ENCODE results near the gene DPP8.
"Not testable (repeated sequence)": the region's sequence is repeated elsewhere in the genome, so short reads cannot be mapped to it uniquely, and the experiment has no call there.

DPP8 gene

DNA sequence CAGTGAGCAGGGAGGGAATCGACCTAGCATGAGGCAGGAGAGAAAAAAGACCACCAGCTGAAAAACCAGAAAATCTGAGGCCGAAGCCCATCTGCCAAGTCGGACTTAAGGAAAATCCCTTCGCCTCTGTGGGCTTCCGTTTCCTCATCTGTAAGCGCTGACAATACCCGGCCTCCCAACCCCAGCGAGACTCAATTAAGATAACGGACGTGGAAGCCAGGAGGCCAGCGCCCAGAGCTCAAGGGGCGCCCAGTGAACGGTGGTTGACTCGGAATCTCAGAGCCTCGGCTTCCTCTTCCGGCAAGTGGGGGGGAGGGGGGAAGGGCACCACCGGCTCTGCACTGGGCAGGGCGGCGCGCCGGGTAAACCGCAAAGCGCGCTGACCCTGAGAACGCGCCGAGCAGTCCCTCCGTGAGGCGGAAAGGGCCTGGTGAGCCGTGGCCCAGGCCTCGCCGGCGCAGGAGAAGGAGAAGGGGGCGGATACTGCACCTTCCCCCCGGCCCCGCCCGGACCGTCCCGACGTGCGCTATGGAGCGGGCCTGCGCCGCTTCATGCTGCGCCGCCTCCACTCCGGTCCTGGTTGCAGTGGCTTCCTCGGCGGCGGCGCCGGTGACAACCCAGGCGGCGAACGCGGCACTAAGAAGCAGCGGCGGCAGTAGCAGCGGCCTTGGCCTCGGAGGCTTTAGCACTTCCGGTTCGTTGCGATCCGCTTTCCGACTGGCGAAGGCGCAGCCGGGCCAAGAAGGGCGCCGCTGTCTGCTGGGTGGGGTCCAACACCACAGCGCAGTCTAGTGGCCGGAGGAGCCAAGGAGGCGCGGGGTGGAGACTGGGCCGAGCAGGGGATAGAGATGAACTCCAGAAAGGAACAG, at the start of gene DPP8:
Gene DPP8, minus strand, starts transcription at position 693 of the 869 bp plus-strand sequence. CDS start 5,136 bp downstream, outside the sequence.
- DNase-seq, result peak; percentile 42

DNA sequence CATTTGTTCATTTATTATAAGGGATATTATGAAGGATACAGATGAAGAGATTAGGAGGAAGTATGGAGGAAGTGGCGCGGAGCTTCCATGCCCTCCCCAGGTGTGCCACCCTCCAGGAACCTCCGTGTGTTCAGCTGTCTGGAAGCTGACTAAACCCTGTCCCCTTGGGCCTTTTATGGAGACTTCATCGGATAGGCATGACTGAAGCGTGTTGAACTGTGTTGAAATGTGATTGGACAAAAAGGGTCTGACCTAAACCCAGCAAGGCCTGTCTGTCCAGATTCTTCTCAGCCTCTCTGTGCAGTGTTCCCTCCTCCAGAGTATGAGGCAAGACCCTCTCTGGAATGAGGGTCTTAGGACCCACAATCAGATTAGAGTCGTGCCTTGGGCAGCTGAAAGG, 44.4 kb upstream of the DPP8 start:
- DNase-seq, result no peak

DNA sequence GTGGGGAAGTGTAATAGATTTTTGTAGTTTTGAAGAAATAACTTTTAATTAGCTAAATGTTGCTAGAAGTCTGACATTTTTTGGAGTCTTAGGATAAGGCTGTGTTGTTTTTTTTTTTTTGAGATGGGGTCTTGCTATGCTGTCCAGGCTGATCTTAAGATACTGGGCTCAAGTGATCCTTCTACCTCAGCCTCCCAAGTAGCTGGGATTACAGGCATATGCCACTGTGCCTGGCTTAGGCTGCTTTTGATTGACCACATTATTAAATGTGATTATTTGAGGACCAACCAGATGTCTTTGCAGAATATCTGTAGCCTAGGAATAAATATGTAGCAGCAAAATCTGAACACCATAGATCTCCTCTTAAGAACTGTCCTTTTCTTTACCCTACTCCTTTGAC, 42.5 kb upstream of the DPP8 start:
- no peak for DNase-seq

DNA sequence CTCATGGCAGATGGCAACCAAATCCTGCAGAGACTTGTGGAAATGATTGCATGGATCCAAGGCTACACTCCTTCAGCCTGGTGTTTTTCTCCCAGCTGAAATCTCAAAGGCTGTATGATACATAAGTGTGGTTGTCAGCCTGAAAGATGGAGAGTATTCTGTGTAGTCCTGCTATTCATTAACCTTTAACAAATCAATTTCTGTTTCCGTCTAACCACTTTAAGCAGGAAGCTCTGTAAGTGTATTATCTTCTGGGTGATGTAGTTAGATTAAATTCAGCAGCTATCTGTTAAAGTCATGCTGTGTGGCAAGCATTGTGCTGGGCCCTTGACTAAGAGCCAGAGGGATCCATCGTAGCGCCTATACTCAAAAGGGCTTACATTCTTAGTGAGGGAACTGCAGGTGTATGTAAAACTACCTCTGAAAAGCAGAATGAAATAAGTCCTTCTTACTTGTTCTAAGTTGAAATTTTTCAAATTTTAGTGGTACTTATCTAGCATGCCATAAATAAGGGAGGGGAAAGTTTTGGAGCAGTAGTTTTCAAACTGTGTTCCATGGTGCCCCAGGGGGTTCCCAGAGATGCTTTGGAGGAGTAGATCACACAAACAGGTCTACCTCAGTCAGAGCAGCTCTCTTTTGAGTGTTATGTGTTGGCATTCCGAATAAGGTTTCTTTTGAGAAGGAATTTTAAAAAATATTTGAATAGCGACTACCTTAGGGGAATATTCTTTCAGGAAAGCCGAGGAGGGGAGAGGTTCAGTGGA, 41.7 kb upstream of the DPP8 start:
- DNase-seq, result no peak

DNA sequence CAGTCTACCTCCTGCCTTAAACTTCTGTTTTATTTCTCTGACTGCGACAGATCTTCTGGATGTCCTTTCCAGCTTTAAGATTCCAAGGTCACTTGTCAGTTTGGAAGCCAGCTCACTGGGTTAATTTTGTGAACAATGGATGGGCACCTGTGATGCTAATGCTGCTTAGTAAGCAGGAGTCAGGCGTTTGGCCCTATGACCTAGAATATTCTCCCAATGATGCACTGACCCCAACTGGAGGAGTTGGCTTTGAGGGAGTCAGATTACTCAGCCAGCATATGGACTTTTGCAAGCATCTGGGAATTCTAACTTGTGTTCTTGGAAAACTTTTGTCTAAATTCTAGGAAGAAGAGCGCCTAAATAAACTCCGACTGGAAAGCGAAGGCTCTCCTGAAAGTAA, 40.8 kb upstream of the DPP8 start:
- DNase-seq, result no peak

DNA sequence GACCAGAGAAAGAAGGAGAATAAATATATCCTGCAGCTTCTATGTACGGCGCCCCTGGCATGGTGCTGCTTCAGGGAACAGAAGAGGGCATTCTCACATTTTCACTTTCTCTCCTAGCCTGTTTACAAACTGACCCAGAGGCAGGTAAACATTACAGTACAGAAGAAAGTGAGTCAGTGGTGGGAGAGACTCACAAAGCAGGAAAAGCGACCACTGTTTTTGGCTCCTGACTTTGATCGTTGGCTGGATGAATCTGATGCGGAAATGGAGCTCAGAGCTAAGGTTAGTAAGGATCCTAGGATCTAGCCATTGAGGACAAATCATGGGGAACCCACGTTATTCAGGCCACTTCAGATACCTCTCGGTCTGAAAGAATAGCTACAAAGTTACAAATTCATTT, 39.1 kb upstream of the DPP8 start:
- no peak for DNase-seq

DNA sequence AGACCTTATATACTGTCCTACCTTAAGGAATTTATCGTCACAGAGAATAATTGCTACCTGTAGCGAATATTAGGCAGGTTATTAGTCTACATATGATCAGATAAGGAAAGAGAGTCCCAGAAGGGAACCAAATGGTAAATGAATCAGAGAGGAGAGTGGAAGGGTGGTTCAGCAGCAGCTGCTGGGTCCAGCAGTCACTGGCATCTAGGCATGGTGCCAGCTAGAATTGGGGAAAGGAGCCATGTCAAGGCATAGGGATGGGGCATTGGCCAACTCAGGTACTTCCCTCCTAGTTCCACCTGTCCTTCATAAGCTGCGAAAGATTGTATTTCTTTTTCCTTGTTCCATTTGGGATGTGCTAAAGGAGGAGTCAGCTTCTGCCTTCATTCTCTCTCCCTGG, 36.2 kb upstream of the DPP8 start:
- no peak for DNase-seq

DNA sequence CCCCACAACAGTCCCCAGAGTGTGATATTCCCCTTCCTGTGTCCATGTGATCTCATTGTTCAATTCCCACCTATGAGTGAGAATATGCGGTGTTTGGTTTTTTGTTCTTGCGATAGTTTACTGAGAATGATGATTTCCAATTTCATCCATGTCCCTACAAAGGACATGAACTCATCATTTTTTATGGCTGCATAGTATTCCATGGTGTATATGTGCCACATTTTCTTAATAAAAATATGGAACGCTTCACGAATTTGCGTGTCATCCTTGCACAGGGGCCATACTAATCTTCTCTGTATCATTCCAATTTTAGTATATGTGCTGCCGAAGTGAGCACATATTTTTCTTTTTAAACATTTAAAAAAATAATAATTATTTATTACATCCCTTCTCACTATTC, 35.4 kb upstream of the DPP8 start:
- not testable (repeated sequence) for DNase-seq

DNA sequence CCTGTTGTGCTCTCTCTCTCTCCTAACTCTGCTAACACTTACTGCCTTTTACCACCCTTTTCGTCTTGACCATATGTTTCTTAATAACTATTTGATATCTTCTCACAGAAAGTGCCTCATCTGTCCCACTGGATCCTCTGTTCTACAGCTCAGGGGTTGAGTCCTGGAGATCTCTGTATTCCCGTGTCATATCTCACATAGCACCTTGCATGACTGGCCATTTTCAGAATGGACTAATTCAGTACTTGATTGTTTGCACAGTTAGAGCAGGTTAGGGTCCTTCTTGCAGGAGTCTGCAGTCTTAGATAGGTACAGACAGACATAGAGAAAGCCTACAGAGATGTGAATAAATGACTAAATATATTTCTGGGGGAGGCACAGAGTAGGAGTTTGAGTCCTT, 33.7 kb upstream of the DPP8 start:
- no peak for DNase-seq

DNA sequence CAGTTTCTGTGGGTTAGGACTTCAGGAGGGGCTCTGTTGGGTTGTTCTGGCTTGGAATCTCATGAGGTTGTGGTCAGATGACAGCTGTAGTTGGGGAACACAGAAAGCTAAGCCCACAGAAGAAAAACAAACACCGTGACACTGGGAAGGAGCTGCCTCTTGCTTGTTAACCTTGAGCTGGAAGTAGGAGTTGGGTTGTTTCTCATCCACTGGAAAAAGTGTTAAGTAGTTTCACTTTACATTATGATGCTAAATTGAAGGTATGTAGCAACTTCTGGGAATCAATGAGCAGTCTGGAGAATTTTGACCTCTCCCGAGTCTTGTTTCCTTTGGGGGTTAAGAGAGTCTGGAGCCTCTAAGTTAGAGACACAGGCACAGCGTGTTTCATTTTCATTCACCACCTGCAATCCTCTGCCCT, 33.2 kb upstream of the DPP8 start:
- no peak for DNase-seq

DNA sequence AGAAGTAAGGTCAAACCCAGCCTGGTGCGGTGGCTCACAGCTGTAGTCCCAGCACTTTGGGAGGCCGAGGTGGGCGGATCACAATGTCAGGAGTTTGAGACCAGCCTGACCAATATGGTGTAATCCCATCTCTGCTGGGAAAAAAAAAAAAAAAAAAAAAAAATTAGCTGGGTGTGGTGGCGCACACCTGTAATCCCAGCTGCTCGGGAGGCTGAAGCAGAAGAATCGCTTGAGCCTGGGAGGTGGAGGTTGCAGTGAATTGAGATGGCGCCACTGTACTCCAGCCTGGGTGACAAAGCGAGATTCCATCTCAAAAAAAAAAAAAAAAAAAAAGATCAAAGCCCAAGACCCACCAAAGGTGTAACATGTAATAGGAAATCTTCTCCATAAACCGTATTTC, 31.8 kb upstream of the DPP8 start:
- DNase-seq, result not testable (repeated sequence)

DNA sequence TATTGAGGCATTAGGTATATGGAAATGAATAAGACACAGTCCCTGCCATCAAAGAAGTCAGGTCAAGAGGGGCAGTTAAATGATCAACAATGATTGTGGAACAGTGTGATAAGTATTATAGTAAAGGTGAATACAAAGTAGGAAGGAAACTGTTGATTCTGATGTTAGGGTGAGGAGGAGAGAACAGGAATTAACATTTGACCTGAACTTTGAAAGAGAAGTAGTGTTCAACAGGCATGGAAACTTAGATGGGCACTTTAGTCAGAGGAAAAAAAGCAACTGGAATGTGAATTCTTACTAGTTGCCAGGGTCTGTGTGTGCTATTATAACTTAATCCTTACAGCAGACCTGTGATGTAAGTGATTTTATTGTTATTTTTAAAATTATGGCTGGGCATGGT, 30.4 kb upstream of the DPP8 start:
- DNase-seq, result no peak

DNA sequence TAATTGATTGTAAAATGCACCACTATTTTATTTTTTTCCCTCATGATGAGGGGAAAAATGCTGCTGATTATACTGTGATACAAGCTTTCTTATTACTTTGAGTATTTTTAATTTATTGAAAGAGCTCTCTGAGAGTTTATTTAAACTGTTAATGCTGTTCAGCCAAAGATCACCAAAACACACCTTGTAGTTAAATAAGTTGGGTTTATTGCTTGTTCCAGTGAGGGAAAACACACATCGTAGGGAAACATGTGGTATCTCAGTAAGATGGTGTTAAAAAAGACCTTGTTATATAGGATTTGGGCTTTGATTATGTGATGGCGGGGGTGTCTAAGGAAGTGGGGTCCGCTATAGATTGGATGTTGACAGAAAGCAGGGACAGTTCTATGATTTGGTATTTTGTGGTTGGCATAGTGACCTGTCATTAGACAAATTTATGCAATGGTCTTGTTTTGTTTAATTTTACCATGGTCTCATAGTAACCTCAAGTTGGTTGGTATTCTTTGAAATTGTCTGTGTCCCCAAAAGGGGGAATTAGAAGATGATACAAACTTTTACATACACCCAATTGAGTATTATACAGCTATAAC, 23.8 kb upstream of the DPP8 start:
- no peak for DNase-seq

DNA sequence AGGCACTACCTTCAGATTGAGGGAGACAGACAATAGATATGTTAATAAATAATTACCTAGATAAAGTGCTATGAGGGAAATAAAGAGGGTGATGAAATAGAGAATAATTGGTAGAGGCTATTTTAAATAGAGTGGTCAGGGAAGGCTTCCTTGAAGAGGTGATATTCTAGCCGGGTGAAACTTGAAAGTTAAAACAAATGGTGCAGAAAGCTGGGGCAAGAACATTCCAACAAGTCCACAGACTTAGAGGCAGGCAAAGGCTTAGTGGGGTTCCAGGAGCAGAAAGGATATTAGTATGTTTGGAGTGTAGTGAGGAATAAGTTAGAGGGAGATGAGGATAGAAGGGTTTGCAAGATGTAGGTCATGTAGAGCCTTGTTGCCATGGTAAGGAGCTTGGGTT, 22.8 kb upstream of the DPP8 start:
- DNase-seq, result no peak

DNA sequence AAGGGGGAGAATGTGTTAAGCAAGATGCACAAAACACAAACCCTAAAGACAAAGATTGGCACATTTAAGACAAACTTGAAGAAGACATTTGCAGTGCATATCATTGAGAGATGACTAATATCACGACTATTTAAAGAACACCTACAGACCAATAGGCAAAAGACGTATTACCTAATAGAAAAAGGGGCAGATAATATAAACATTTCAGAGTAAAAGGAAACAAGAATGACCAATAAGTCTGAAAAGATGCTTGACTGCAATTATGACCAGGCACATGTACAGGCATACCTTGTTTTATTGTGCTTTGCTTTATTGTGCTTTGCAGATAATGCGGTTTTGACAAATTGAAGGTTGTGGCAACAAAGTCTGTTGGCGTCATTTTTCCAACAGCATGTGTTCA, 17.7 kb upstream of the DPP8 start:
- no peak for DNase-seq

DNA sequence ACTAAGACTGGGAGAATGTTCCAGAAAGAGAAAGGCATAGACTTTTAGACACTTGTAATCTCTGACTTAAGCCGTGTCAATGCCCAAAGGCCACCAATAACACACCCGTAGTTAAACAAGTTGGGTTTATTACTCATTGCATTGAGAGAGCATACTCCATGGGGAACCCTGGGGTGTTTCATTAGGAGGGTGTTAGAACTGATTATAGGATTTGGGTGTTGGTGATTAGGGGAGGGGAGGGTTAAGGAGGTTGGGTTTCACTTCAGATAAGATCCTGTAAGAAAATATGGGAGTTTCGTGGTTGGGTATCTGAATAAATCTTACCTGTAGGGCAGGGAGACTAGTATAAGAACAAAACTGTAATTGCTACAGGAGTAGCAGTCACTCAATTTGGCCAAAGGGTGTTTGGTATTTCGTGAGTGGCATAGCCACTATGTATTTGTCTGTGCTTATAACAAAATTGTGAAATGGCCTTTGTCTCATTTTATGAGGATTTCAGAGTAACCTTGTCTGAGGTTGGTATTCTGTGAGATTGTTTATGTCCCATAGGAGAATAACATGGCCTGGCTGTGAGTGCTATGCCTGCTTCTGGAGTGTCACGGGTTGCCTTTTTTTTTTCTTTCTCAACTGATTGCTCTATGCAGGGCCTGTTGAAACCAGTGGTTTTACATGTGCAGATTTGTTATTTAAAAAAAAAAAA, 15.7 kb upstream of the DPP8 start:
- no peak for DNase-seq

DNA sequence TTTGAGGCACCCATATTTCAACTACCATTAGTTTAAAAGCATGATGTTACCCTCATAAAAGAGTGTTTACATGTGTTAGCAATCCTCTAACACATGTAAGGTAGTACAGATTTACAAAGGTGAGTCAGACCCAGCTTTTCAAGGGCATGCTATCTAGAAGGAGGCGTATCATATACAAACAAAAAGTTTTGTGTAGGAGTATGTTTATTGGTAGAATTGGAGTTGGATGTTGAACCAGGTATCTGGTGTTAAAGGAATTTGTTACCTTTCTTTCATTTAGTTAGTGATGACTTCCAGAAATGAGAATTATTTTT, 15.2 kb upstream of the DPP8 start:
- no peak for DNase-seq

DNA sequence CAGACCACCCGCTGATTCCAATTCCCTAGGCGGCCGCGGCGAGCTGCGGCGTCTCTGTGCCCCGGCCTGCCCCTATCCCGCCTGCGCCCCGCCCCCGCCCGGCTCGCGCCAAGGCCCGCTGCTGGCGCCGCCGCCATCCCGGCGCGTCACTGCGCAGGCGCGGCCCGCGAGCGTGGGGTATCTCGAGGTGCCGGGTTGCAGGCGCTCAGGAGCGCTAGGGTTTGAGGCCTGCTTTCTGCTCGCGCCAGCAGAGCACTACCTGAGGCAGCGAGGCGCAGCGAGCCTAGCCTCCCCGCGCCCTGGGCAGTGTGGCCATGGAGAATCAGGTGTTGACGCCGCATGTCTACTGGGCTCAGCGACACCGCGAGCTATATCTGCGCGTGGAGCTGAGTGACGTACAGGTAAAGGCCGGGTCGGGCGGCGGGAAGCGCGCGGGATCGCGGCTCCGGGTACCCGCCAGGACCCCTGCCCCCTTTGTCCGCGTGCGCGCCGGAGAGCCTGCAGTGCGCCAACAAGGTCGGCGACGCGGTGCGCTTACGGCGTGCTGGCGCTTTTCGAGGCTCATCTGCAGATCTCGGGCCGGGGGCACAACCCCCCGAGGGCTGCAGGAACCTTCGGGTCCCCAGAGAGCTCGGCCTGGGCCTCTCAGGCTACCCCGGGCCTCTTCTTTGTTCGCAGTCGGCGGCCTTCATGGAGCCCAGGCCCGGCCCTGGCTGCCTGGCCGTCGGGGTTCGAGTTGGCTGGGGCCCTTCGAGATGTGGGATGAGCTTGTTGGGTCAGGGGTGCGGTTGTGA, 13.0 kb upstream of the DPP8 start, which contains the start of gene HACD3:
Gene HACD3, plus strand, starts transcription at position 146 of the 794 bp plus-strand sequence. Its CDS starts 169 bp downstream, at position 315.
- peak; percentile 10 for DNase-seq

DNA sequence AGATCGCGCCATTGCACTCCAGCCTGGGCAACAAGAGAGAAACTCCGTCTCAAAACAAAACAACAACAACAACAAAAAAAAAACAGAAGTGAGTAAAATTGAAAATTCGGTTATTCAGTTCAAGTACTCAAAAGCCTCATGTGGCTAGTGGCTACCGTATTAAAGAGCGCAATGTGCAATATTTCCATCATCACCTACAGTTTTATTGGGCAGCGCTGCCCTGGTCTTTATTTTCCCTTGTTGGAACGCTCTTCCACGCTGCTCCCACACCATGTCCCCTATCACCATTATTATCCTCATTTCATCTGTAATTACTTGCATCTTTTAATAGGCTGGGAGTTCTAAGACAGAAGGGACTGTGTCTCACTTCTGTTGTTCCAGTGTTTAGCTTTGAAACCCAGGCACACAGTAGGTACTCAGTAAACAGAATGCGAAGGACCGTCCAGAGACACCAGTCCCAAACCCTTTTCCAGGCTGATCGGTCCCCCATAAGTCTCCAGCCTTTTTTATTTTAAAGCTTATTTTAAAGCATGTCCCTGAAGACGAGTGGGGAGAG, 12.4 kb upstream of the DPP8 start:
- no peak for DNase-seq

DNA sequence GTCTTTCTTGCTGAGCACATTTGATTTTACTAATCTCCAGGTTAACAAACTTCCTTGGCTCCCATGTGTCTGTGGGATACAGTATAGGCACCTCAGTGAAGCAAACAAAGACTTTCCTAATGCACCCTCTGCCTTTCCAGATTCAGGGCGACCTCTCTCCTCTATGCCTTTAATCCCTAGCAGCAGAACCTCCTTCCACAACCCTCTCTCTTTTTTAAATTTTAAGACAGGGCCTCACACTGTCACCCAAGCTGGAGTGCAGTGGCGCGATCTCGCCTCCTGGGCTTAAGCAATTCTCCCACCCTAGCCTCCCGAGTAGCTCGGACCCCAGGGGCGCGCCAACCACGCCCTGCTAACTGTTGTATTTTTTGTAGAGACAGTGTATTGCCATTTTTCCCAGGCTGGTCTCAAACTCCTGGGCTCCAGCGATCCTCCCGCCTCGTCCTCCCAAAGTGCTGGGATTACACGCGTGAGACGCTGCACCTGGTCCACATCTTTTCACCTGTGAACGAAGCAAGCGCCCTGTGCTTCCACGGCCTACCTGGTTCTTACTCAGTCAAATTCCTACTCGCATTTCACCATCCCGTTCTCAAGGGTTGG, 11.1 kb upstream of the DPP8 start:
- DNase-seq, result no peak

DNA sequence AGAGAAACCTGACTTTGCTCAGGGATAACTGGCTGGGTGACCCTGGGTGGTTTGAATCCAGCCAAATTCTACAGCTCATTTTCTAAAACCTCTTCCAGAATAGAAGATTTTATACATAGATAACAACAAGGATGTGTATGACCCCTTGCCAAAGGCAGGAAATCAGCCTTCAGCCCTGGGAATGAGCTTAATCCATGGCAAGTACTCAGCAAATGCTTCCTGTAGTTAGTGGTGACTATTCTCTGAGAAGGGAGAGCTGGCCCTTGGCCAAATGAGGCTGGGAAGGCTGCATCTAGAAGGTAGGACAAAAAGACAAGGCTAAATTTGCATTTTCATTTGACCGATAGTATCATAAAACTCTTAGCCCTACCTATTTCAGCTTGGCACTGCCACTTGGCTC, 8.1 kb upstream of the DPP8 start:
- no peak for DNase-seq

DNA sequence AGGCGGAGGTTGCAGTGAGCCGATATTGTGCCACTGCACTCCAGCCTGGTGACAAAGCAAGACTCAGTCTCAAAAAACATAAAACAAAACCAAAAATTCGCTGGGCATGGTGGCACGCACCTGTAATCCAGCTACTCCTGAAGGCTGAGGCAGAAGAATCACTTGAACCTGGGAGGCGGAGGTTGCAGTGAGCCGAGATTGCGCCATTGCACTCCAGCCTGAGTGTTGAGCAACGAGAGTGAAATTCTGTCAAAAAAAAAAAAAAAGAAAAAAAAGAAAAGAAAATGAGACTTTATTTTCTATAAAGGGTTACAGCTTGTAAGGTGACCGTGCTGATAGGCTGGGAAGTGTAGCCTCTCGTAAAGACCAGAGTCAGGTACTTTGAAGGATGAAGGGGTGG, 6.7 kb upstream of the DPP8 start:
- no peak for DNase-seq
